Prostate gland (tissue), 2 donors: Measurements from ENCODE around the gene MATN1. TPM values are rescaled to one million over a fixed set of nuclear protein-coding genes. Genes with fewer than 3 reads are reported as not detected.

Experiments
- DNase-seq: peaks from one replicate; pipeline ENCODE4 v3.0.0-alpha.2; 2019; ENCODE audit warnings: low spot score
- H3K27ac ChIP-seq, 2 donors: fragments of 200-600 bp; sonication (generic); 2 replicates each; pipeline ENCODE4 v1.5.1; 2017 to 2019
- H3K27me3 ChIP-seq: fragments of 200-600 bp; sonication (generic); replicated peaks from 2 replicates; pipeline ENCODE4 v1.5.1; 2019; ENCODE audit not compliant: insufficient read depth
- H3K36me3 ChIP-seq, 2 donors: fragments of 200-600 bp; sonication (generic); 1 replicate in 1 of 2; 2 replicates in 1 of 2; pipeline versions ENCODE4 v1.5.1 to v1.8.1; 2017 to 2019
- H3K4me1 ChIP-seq: fragments of 200-600 bp; sonication (generic); replicated peaks from 2 replicates; pipeline ENCODE4 v1.5.1; 2019
- H3K4me3 ChIP-seq, 2 donors: fragments of 200-600 bp; sonication (generic); 2 replicates each; pipeline ENCODE4 v1.5.1; 2017 to 2019
- H3K9me3 ChIP-seq: fragments of 200-600 bp; sonication (generic); 2 replicates; pipeline ENCODE4 v1.5.1; 2017
- CTCF ChIP-seq, 4 experiments: fragments of 200-600 bp in 2 of 4; fragments of 450-650 bp in 2 of 4; sonication (generic) in 2 of 4; IDR thresholded peaks; 1 replicate in 3 of 4; 2 replicates in 1 of 4; pipeline ENCODE4 v1.5.1; 2016 to 2019; ENCODE audit warnings: antibody characterized with exemption in 4 of 4, mild to moderate bottlenecking in 2 of 4, moderate library complexity in 2 of 4
- POLR2A ChIP-seq: fragments of 450-650 bp; IDR thresholded peaks from one replicate; pipeline ENCODE4 v1.6.1; 2016; ENCODE audit warnings: antibody characterized with exemption, mild to moderate bottlenecking
- POLR2AphosphoS5 ChIP-seq: sonication (generic); formaldehyde crosslinking; IDR thresholded peaks from one replicate; pipeline ENCODE4 v1.6.1; 2017; ENCODE audit warnings: antibody characterized with exemption
- whole genome bisulfite sequencing: methylation state at CpG from one replicate; pipeline ENCODE4 v1.1.5; 2018; 5-methylcytosine and 5-hydroxymethylcytosine counted together
- intact Hi-C: fragments of 100-400 bp; cut with DNase I; formaldehyde crosslinking; loops from one replicate; pipeline ENCODE4 v1.14.2; 2022
- total RNA-seq, 2 donors: library from RNA; depleted of rRNA; stranded (reverse); fragments of >200 nt; gene quantifications; one replicate each; pipeline ENCODE4 v1.1.0, GENCODE V29; 2016

MATN1 gene
- total RNA-seq, 2 donors from 2014 or later, result 0.34 TPM; not detected in 1

- intact Hi-C loops, result no loop called here
- H3K36me3 ChIP-seq, result no peaks in the 10 kb centered on the region
Measured at GRCh38 chr1:30737357-30738039, 14.1 kb upstream of the MATN1 start.

GRCh38 chr1:30735668-30736498 lies 12.5 kb upstream of the MATN1 start:
- Histone ChIP-seq H3K4me1 (no peaks in the 10 kb centered on the region), H3K27me3 (no peaks in the 10 kb centered on the region), H3K9me3 (no peaks in the 10 kb centered on the region), H3K27ac (no peak overlapping the region), H3K4me3 (no peak overlapping the region), H3K36me3 (no peaks in the 10 kb centered on the region)
- WGBS, result 94% methylated on average over 6 of the region's 6 CpGs
- TF ChIP-seq CTCF (IDR thresholded peaks at IDR 0.05) (no peak), POLR2A (no peak), POLR2AphosphoS5 (no peak)
- intact Hi-C loops, result no loop called here
- no peak for DNase-seq

More at GRCh38 chr1:30737357-30738039, 14.1 kb upstream of the MATN1 start:
- Histone ChIP-seq H3K4me3 (no peak overlapping the region), H3K9me3 (no peaks in the 10 kb centered on the region), H3K4me1 (no peaks in the 10 kb centered on the region), H3K27ac (no peak overlapping the region), H3K27me3 (no peaks in the 10 kb centered on the region)
- no peak for TF ChIP-seq CTCF (IDR thresholded peaks at IDR 0.05)
- TF ChIP-seq POLR2AphosphoS5, result no peak
- no peak for TF ChIP-seq POLR2A
- WGBS, result 87% methylated on average over 13 of the region's 14 CpGs
- DNase-seq, result no peak

GRCh38 chr1:30735124-30735523 lies 11.7 kb upstream of the MATN1 start:
- no peak for DNase-seq
- H3K4me3 ChIP-seq, result no peak overlapping the region
- WGBS, result 54% methylated on average over 6 of the region's 6 CpGs
- no peaks in the 10 kb centered on the region for H3K36me3 ChIP-seq
- no peaks in the 10 kb centered on the region for H3K4me1 ChIP-seq
- H3K27me3 ChIP-seq, result no peaks in the 10 kb centered on the region
- TF ChIP-seq CTCF (IDR thresholded peaks at IDR 0.05) (no peak), POLR2AphosphoS5 (no peak), POLR2A (no peak)
- H3K27ac ChIP-seq, result no peak overlapping the region
- no peaks in the 10 kb centered on the region for H3K9me3 ChIP-seq
- intact Hi-C loops, result no loop called here

GRCh38 chr1:30734580-30734979 lies 11.2 kb upstream of the MATN1 start:
- TF ChIP-seq CTCF (IDR thresholded peaks at IDR 0.05) (no peak), POLR2AphosphoS5 (no peak), POLR2A (no peak)
- H3K27me3 ChIP-seq, result no peaks in the 10 kb centered on the region
- WGBS, result 98% methylated on average over 4 of the region's 4 CpGs
- no peaks in the 10 kb centered on the region for H3K36me3 ChIP-seq
- intact Hi-C loops, result no loop called here
- H3K27ac ChIP-seq, result no peak overlapping the region
- no peak for DNase-seq
- H3K9me3 ChIP-seq, result no peaks in the 10 kb centered on the region
- no peaks in the 10 kb centered on the region for H3K4me1 ChIP-seq
- no peak overlapping the region for H3K4me3 ChIP-seq
